ENCODE measurements around the gene GALNT2.

DNA sequence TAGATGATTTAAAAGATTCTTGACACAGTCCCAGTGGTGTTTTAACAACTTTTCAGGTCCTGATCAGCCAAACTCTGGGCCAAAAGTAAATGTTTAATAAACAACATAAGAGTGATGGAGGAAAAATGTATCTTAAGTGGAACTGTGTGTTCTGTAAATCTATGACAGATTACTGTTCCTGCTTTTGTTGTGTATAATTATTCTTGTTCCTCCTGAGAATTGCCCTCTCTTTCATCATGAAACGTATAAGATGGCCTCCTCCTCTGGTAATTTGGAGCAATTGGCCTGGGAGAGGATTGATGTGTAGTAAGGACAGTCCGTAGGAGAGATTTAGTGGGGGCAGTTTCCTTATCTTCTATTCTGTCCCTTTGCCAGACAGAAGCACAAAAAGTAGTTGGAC, 34.5 kb downstream of the GALNT2 start:
- no peak for TF ChIP-seq POLR2A (IDR thresholded peaks at IDR 0.05; ENCODE audit: low read depth, low read length)
- TF ChIP-seq TAF1 (IDR thresholded peaks at IDR 0.05; ENCODE audit: low read depth, low read length) = no peak
- no peak for TF ChIP-seq POLR2AphosphoS5 (IDR thresholded peaks at IDR 0.05; ENCODE audit: low read depth, low read length)
- TF ChIP-seq POU2F2 (IDR thresholded peaks at IDR 0.05; ENCODE audit: low read depth, low read length) = no peak
- no peak for TF ChIP-seq SPI1 (IDR thresholded peaks at IDR 0.05; ENCODE audit: low read depth, low read length)
